ENCODE results near the gene PRDM15.

The PRDM15 gene

GRCh38 chr21:41772351-41773080 lies 106.6 kb downstream of the PRDM15 start:
- no peak for TF ChIP-seq CREB1 (IDR thresholded peaks at IDR 0.05; ENCODE audit: low read depth)
- no peak for TF ChIP-seq CEBPB (IDR thresholded peaks at IDR 0.05)
- TF ChIP-seq USF1 (IDR thresholded peaks at IDR 0.05): no peak

DNA sequence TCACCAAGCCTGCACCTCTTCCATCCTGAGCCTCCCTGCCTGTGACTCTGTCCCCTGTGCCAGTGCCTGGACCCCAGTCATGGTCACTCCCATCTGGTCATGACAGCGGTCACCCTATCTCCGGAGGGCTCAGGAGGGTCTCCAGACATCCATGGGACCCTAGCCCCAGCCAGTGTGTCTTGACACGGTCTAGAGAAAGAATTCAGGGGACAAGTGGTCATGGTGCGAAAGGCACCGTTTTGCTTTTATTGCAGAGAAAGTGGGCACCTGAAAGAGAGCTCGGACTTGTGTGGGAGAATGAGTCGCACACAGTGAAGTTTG lies 107.6 kb downstream of the PRDM15 start:
- TF ChIP-seq YY1 (IDR thresholded peaks at IDR 0.05; ENCODE audit: low read depth) (no peak), TAF1 (IDR thresholded peaks at IDR 0.05; ENCODE audit: low read depth) (no peak), EP300 (IDR thresholded peaks at IDR 0.05; ENCODE audit: borderline replicate concordance) (no peak)

DNA sequence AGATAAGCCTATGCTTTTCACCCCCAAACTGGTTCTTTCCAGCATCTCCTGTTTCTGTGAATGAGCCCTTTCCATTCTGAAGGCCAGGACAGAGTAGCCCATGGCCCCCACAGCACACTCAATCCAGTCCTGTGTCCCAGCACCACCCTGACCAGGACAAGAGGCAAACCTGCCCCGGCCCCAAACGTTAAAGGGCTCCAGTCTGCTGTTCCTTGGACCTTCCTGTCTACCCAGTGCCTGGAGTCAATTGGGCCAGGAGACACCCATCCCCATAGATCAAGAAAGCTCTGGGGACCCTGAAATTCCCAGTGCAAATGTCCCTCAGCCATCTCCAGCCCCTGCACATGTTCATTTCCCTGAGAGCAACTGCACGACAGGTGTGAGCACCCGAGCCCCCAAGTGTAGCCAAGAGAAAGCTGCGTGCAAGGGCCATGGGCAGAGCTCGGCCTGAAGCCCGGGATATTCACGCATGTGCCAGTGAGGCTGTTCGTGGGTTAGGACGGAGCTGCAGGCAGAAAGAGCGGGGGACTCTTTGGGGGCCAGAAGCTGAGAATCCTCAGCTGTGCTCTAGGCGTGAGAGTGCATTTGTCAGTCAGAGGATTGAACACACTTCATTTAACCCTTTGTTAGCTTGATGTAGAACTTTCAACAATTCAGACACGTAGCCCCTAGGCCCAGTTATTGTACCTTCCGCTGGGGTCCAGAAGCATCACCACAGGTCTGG lies 108.1 kb downstream of the PRDM15 start:
- TF ChIP-seq TAF1 (IDR thresholded peaks at IDR 0.05; ENCODE audit: low read depth) (no peak), EGR1 (IDR thresholded peaks at IDR 0.05) (no peak), CEBPB (IDR thresholded peaks at IDR 0.05) (no peak), REST (IDR thresholded peaks at IDR 0.05; ENCODE audit: low read depth) (no peak), USF1 (IDR thresholded peaks at IDR 0.05) (no peak), EP300 (IDR thresholded peaks at IDR 0.05; ENCODE audit: borderline replicate concordance) (no peak), FOXM1 (IDR thresholded peaks at IDR 0.05; ENCODE audit: borderline replicate concordance, low read depth) (no peak), CREB1 (IDR thresholded peaks at IDR 0.05; ENCODE audit: low read depth) (no peak), NFIC (IDR thresholded peaks at IDR 0.05) (no peak), TEAD4 (IDR thresholded peaks at IDR 0.05) (no peak), MAX (IDR thresholded peaks at IDR 0.05) (no peak), ZBTB7A (IDR thresholded peaks at IDR 0.05; ENCODE audit: low read depth) (no peak), TCF12 (IDR thresholded peaks at IDR 0.05; ENCODE audit: low read depth) (no peak), YY1 (IDR thresholded peaks at IDR 0.05; ENCODE audit: low read depth) (no peak), RAD21 (IDR thresholded peaks at IDR 0.05; ENCODE audit: low read depth) (no peak)

- TF ChIP-seq CEBPB (IDR thresholded peaks at IDR 0.05): no peak
- no peak for TF ChIP-seq FOXM1 (IDR thresholded peaks at IDR 0.05; ENCODE audit: borderline replicate concordance, low read depth)
- TF ChIP-seq NFIC (IDR thresholded peaks at IDR 0.05): no peak
These were observed 109.2 kb downstream of the PRDM15 start for GRCh38 chr21:41769933-41770332.

DNA sequence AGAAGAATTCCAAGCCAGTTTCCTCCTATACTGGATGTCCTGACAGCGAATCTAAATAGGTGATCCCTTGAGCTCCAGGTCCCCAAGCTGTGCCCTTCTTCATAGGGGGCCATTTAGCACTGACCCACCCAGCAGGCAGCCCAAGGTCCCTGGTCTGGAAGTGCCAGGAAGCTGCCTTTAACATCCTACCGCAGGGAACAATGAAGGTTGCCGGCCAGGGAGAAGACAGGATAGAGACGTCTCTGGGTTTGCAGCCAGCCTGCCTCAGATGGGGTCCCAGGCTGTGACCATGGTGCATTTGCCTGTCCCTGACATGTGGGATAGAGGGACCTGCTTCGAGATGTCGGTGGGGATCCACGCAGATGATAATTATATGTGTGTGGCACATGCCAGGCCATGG lies 109.6 kb downstream of the PRDM15 start:
- no peak for TF ChIP-seq CREB1 (IDR thresholded peaks at IDR 0.05; ENCODE audit: low read depth)
- TF ChIP-seq YY1 (IDR thresholded peaks at IDR 0.05; ENCODE audit: low read depth): no peak
- no peak for TF ChIP-seq MAX (IDR thresholded peaks at IDR 0.05)
- TF ChIP-seq ZBTB7A (IDR thresholded peaks at IDR 0.05; ENCODE audit: low read depth): no peak
- no peak for TF ChIP-seq FOXM1 (IDR thresholded peaks at IDR 0.05; ENCODE audit: borderline replicate concordance, low read depth)
- no peak for TF ChIP-seq TEAD4 (IDR thresholded peaks at IDR 0.05)
- TF ChIP-seq CEBPB (IDR thresholded peaks at IDR 0.05): no peak
- no peak for TF ChIP-seq TAF1 (IDR thresholded peaks at IDR 0.05; ENCODE audit: low read depth)
- no peak for TF ChIP-seq RAD21 (IDR thresholded peaks at IDR 0.05; ENCODE audit: low read depth)
- no peak for TF ChIP-seq REST (IDR thresholded peaks at IDR 0.05; ENCODE audit: low read depth)
- TF ChIP-seq NFIC (IDR thresholded peaks at IDR 0.05): no peak
- no peak for TF ChIP-seq EGR1 (IDR thresholded peaks at IDR 0.05)
- no peak for TF ChIP-seq EP300 (IDR thresholded peaks at IDR 0.05; ENCODE audit: borderline replicate concordance)
- no peak for TF ChIP-seq TCF12 (IDR thresholded peaks at IDR 0.05; ENCODE audit: low read depth)
- no peak for TF ChIP-seq USF1 (IDR thresholded peaks at IDR 0.05)

DNA sequence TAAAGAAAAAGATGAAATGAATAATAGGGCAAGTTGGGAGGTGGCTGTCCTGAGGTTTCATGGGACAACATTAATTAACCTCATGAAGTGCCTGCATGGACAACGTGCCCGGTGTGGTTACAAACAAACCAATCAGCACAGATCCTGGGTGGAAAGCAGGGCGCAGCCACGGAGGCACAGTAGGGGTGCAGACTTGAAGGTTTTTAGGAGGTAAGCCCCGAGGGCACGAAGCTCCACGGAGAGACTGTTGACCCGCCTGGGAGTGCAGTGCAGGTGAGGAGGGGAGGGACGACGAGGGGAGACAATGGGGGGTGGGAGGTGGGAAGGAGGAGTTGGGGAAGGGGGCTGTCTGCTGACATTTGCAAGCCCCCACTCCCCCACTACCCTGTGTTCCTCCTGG lies 110.0 kb downstream of the PRDM15 start:
- TF ChIP-seq REST (IDR thresholded peaks at IDR 0.05; ENCODE audit: low read depth) (no peak), TAF1 (IDR thresholded peaks at IDR 0.05; ENCODE audit: low read depth) (no peak), YY1 (IDR thresholded peaks at IDR 0.05; ENCODE audit: low read depth) (no peak)

Measured in Ishikawa (cell line).